GM12892 (cell line): ENCODE measurements around the gene UBE2L5.

ENCODE experiments used
- DNase-seq: peaks from one replicate; pipeline ENCODE4 v3.0.0; 2011; ENCODE audit not compliant: insufficient read length
- FAIRE-seq: peaks from 2 replicates; lab custom pipeline; 2011; peaks lifted over from hg19 to GRCh38; lab: Jason Lieb, UNC
- POLR2A ChIP-seq: IDR thresholded peaks from 2 replicates; pipeline ENCODE4 v1.6.1; 2011; ENCODE audit warnings: low read depth, low read length, control low read depth
- POLR2AphosphoS5 ChIP-seq: IDR thresholded peaks from 2 replicates; pipeline ENCODE4 v1.6.1; 2011; ENCODE audit warnings: low read depth, low read length, control low read depth
- TAF1 ChIP-seq: IDR thresholded peaks from 2 replicates; pipeline ENCODE4 v1.6.1; 2011; ENCODE audit warnings: low read depth, mild to moderate bottlenecking, control low read depth, low read length, borderline replicate concordance

Gene UBE2L5

DNA sequence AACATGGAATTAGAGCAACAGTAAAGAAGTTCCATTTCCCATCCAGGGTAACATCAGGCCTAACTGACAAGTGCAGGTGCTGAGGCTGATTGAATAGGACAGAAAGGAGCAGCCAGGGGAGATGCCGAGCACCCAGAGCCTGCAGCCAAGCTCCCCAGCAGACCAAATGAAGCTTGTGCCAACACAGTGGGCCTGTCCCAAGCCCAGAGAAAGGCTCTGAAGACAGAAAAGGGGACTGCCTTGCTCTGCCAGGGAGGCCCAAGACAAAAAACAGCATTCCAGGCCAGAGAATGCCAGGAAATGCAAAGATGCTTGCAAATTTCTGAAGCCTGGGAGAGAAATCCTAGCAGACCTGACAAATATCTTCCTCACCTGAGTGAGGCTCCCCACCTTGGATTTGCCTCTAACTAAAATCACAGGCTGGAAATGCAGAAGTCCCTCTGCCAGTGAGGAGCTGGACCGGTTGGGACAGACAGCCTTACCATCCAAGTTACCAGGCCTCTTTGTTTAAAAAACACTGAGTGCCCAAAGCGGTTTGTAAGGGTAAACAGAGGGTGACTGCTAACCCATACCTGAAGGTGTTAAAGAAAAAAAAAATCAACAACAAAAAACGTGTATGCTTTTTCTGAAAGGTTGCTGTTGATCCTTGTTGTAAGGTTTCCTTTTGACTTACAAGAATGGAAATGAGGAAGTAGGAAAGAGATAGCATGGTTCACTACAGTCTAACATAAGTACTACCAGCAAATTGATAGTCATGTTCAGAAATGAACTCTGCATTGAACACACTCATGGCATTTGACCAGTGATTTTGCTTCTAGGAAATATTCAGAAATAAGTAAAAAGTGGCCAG lies 55.3 kb downstream of the UBE2L5 start:
- TF ChIP-seq TAF1 (no peak), POLR2AphosphoS5 (no peak), POLR2A (no peak)
- FAIRE-seq (peak; percentile 92), DNase-seq (no peak)
